ENCODE results near the gene FFAR2. TPM values are rescaled to one million over a fixed set of nuclear protein-coding genes. Genes with fewer than 3 reads are reported as not detected.
A peak's percentile ranks its signal among the peaks of the same experiment; 100 is the strongest.

The FFAR2 gene
- total RNA-seq, 5 donors from 2014 or later (not counting 1 experiment from before 2014, with no cell fraction given): not detected

DNA sequence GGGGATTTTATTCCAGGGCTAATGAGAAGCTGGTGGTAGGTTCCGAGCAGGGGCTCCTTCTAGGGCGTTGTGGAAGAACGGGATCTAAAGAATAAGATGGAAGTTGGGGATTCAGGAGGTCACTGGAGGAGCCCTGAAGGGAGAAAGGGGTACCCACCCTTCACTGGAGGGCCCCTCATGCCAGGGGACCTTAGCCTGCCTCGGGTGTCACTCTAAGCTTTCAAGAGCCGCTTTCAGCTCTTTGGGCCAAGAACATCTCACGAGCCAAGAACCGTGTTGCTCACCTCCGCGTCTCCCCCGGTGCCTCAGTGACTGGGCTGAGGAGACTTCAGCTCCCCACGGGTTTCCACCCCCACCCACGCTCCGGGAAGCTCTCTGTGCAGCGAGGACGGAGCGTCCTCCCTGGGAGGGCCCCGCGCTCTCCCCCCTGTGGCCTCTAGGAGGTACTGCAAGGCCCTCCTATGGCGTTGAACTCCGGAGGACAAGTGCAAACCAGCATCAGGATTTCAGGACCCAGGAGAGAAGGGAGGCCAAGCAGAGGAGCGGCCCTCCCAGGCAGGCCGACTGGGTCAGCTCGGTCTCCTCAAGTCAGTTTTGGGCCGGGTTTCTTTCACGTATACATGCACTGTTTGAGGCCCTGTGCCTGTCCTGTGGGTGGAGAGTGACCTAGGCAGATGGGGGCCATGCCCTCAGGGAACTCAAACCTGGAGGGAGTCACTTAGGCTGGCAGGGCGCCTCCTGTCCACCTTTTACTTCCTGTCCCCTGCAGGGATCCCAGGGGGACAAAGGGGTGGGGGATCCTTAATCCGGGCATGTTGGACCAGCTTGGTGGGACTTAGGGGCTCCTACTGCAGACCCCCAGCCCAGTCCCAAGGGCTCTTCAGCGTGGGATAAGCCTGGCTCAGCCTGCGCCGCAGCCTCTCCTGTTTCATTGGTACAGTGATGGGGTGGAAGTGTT, 47.3 kb downstream of the FFAR2 start:
- no peak overlapping the region for H3K27ac Mint-ChIP-seq
- 15% methylated on average over 24 of the region's 30 CpGs for WGBS (ENCODE audit: insufficient coverage)

DNA sequence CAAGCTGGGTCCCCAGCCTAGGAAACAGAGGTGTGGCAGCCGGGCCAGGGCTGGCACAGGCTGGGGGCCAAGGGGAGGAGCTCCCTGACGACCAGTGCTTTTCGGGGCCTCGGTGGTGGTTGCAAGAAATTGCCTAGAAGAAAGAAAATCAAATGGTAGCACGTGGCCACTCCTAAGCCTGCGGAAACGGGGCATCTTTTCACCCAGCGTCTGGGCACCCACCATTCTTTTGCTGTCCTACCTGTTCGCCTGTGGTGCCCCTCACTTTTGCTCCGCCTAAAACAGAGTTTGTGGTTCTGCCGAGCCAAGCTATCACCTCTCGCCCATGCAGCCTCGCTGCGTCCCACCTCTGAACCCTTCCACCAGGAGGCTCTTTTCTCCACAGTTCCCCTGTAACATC, 49.3 kb downstream of the FFAR2 start:
- no peak overlapping the region for H3K4me3 ChIP-seq (ENCODE audit: control insufficient read depth in 1 of 2, extremely low read depth in 1 of 2, low read length in 1 of 2)
- ChIA-PET POLR2A (no interaction called here), CTCF (interaction anchor here in 1 of 2 donors (1.0 kb wide), 1 partner anchor 28 kb away, joined by 3 read pairs; no protein-coding TSS in a partner anchor)
- peaks cover 0 to 8% of the 10 kb centered on the region in 2 experiments for H3K4me1 ChIP-seq (ENCODE audit: control insufficient read depth in 1 of 2, extremely low read depth in 1 of 2, insufficient read depth in 2 of 2, low read length in 2 of 2)
- no peak for ATAC-seq (replicated peaks in 1 of 4)
- Mint-ChIP-seq H3K27ac (no peak overlapping the region), H3K4me1 (peaks cover 0 to 11% (median 2%) of the 10 kb centered on the region in 3 donors), H3K36me3 (no peaks in the 10 kb centered on the region), H3K4me3 (no peak overlapping the region), H3K27me3 (peaks cover 4 to 17% of the 10 kb centered on the region in 2 donors), H3K9me3 (no peaks in the 10 kb centered on the region)
- no peak for DNase-seq
- H3K36me3 ChIP-seq (ENCODE audit: control insufficient read depth in 2 of 2, extremely low read depth in 1 of 2, insufficient read depth in 1 of 2, low read length in 1 of 2): no peaks in the 10 kb centered on the region
- H3K27ac ChIP-seq (ENCODE audit: low read length): no peak overlapping the region
- peaks cover 0 to 32% of the 10 kb centered on the region in 2 experiments for H3K27me3 ChIP-seq (replicated peaks in 1 of 2; ENCODE audit: control insufficient read depth in 2 of 2, extremely low read depth in 1 of 2, insufficient read depth in 2 of 2, low read length in 1 of 2)
- no peaks in the 10 kb centered on the region for H3K9me3 ChIP-seq
- 83% methylated on average over 14 of the region's 14 CpGs for WGBS (ENCODE audit: insufficient coverage)

More for the DNA sequence above, 47.3 kb downstream of the FFAR2 start:
- Mint-ChIP-seq H3K4me3 (no peak overlapping the region), H3K36me3 (no peaks in the 10 kb centered on the region), H3K4me1 (peaks cover 0 to 7% (median 2%) of the 10 kb centered on the region in 3 donors), H3K27me3 (peaks cover 3 to 18% of the 10 kb centered on the region in 2 donors), H3K9me3 (no peaks in the 10 kb centered on the region)
- Histone ChIP-seq H3K4me1 (ENCODE audit: control insufficient read depth in 1 of 2, extremely low read depth in 1 of 2, insufficient read depth in 2 of 2, low read length in 2 of 2) (peaks cover 0 to 8% of the 10 kb centered on the region in 2 experiments), H3K36me3 (ENCODE audit: control insufficient read depth in 2 of 2, extremely low read depth in 1 of 2, insufficient read depth in 1 of 2, low read length in 1 of 2) (no peaks in the 10 kb centered on the region), H3K27ac (ENCODE audit: low read length) (no peak overlapping the region), H3K4me3 (ENCODE audit: control insufficient read depth in 1 of 2, extremely low read depth in 1 of 2, low read length in 1 of 2) (peak overlapping the region in 1 of 2 donors; percentile 35), H3K9me3 (no peaks in the 10 kb centered on the region), H3K27me3 (replicated peaks in 1 of 2; ENCODE audit: control insufficient read depth in 2 of 2, extremely low read depth in 1 of 2, insufficient read depth in 2 of 2, low read length in 1 of 2) (peaks cover 0 to 30% of the 10 kb centered on the region in 2 experiments)
- DNase-seq (peak; percentile 24 to 76 (median 54)), ATAC-seq (replicated peaks in 1 of 4) (peak; percentile 91 to 95 (median 94))
- CTCF ChIA-PET: interaction anchor here (0.5 to 1.6 kb wide), 13 partner anchors 9 to 1860 kb away, joined by 3 to 13 read pairs (median 3); no protein-coding TSS in a partner anchor
- POLR2A ChIA-PET: no interaction called here

DNA sequence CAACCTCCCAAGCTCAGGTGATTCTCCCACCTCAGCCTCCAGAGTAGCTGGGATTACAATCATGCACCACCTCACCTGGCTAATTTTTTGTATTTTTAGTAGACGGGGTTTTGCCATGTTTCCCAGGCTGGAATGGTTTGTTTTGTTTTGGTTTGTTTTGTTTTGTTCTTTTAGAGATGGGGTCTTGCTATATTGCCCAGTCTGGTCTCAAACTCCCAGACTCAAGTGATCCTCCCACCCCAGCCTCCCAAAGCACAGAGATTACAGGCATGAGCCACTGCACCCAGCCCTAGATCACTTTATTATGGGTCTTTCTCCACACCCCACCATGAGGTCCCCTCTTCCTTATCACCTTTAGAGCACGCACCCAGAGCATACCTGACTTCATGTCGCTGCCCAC, 50.2 kb downstream of the FFAR2 start:
- no peak for ATAC-seq (replicated peaks in 1 of 4)
- H3K9me3 Mint-ChIP-seq: no peaks in the 10 kb centered on the region
- peaks cover 4 to 13% of the 10 kb centered on the region in 2 donors for H3K27me3 Mint-ChIP-seq
- H3K4me1 Mint-ChIP-seq: peaks cover 0 to 11% (median 2%) of the 10 kb centered on the region in 3 donors
- WGBS (ENCODE audit: insufficient coverage): 95% methylated on average over 2 of the region's 3 CpGs
- Histone ChIP-seq H3K9me3 (no peaks in the 10 kb centered on the region), H3K4me3 (ENCODE audit: control insufficient read depth in 1 of 2, extremely low read depth in 1 of 2, low read length in 1 of 2) (no peak overlapping the region), H3K27ac (ENCODE audit: low read length) (no peak overlapping the region), H3K4me1 (ENCODE audit: control insufficient read depth in 1 of 2, extremely low read depth in 1 of 2, insufficient read depth in 2 of 2, low read length in 2 of 2) (peaks cover 0 to 8% of the 10 kb centered on the region in 2 experiments), H3K27me3 (replicated peaks in 1 of 2; ENCODE audit: control insufficient read depth in 2 of 2, extremely low read depth in 1 of 2, insufficient read depth in 2 of 2, low read length in 1 of 2) (peaks cover 0 to 34% of the 10 kb centered on the region in 2 experiments), H3K36me3 (ENCODE audit: control insufficient read depth in 2 of 2, extremely low read depth in 1 of 2, insufficient read depth in 1 of 2, low read length in 1 of 2) (no peaks in the 10 kb centered on the region)
- no peaks in the 10 kb centered on the region for H3K36me3 Mint-ChIP-seq
- no peak overlapping the region for H3K4me3 Mint-ChIP-seq
- POLR2A ChIA-PET: no interaction called here
- CTCF ChIA-PET: no interaction called here
- H3K27ac Mint-ChIP-seq: no peak overlapping the region
- no peak for DNase-seq

DNA sequence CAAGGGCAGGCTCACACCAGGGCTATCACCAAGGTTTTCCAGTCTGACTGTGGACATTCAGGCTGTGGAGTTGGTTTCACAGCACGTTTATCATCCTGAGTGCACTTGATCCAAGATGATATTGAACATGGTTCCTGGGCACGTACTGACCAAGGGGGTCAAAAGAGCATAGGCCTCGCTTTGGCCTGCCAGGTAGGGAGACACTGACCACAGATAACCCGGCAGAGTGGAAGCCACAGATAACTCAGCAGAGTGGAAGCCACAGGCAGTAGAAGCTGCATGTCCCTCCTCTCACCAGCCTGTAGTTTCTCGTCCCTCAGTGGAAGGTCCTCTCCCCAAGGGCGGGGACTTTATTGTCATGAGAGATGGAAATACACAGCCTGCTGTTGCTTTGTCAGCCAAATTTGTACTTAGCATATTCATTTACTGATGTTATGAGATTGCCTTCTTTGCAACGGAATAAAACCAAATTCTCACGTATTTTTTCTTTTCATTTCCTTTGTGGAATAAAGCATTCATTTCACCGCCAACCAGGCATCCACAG, 51.0 kb downstream of the FFAR2 start:
- peaks cover 0 to 33% of the 10 kb centered on the region in 2 experiments for H3K27me3 ChIP-seq (replicated peaks in 1 of 2; ENCODE audit: control insufficient read depth in 2 of 2, extremely low read depth in 1 of 2, insufficient read depth in 2 of 2, low read length in 1 of 2)
- no peaks in the 10 kb centered on the region for H3K36me3 ChIP-seq (ENCODE audit: control insufficient read depth in 2 of 2, extremely low read depth in 1 of 2, insufficient read depth in 1 of 2, low read length in 1 of 2)
- Mint-ChIP-seq H3K4me3 (no peak overlapping the region), H3K27me3 (peaks cover 6 to 12% of the 10 kb centered on the region in 2 donors), H3K4me1 (peaks cover 0 to 11% (median 2%) of the 10 kb centered on the region in 3 donors), H3K9me3 (no peaks in the 10 kb centered on the region), H3K36me3 (no peaks in the 10 kb centered on the region), H3K27ac (no peak overlapping the region)
- ATAC-seq (replicated peaks in 1 of 4) (no peak), DNase-seq (no peak)
- WGBS (ENCODE audit: insufficient coverage): 70% methylated on average over 6 of the region's 9 CpGs
- H3K4me3 ChIP-seq (ENCODE audit: control insufficient read depth in 1 of 2, extremely low read depth in 1 of 2, low read length in 1 of 2): no peak overlapping the region
- POLR2A ChIA-PET: no interaction called here
- H3K4me1 ChIP-seq (ENCODE audit: control insufficient read depth in 1 of 2, extremely low read depth in 1 of 2, insufficient read depth in 2 of 2, low read length in 2 of 2): peaks cover 0 to 8% of the 10 kb centered on the region in 2 experiments
- CTCF ChIA-PET: interaction anchor here in 1 of 2 donors (0.8 kb wide), 1 partner anchor 88 kb away, joined by 3 read pairs; no protein-coding TSS in a partner anchor
- H3K9me3 ChIP-seq: no peaks in the 10 kb centered on the region
- H3K27ac ChIP-seq (ENCODE audit: low read length): no peak overlapping the region

DNA sequence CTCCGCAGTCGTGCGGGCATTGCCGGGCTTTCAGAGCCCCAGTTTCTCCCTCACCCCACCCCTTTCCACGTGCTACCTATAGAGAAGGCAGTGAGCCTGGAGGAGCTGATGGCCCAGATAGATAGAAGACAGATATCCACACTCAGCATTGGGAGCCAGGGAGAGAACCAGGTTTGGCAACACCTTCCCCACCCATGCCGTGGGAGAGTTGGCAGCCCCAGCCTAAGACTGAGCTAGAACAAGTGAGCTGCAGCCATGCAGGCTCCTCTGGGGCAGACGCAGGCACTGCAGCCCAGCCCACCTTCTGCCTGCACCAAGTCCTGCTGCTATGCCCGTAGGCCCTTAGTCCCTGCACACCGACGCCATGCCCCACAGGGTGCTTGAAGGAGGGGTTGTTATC, 52.6 kb downstream of the FFAR2 start:
- H3K27me3 ChIP-seq (replicated peaks in 1 of 2; ENCODE audit: control insufficient read depth in 2 of 2, extremely low read depth in 1 of 2, insufficient read depth in 2 of 2, low read length in 1 of 2): peaks cover 0 to 24% of the 10 kb centered on the region in 2 experiments
- no peak overlapping the region for H3K27ac ChIP-seq (ENCODE audit: low read length)
- Mint-ChIP-seq H3K9me3 (no peaks in the 10 kb centered on the region), H3K36me3 (no peaks in the 10 kb centered on the region), H3K27ac (no peak overlapping the region), H3K4me1 (peaks cover 0 to 4% (median 0%) of the 10 kb centered on the region in 3 donors), H3K4me3 (no peak overlapping the region), H3K27me3 (peaks cover 13 to 17% of the 10 kb centered on the region in 2 donors)
- WGBS (ENCODE audit: insufficient coverage): 85% methylated on average over 4 of the region's 10 CpGs
- ChIA-PET POLR2A (no interaction called here), CTCF (no interaction called here)
- H3K4me1 ChIP-seq (ENCODE audit: control insufficient read depth in 1 of 2, extremely low read depth in 1 of 2, insufficient read depth in 2 of 2, low read length in 2 of 2): peaks cover 0 to under 1% of the 10 kb centered on the region in 2 experiments
- DNase-seq: no peak
- H3K4me3 ChIP-seq (ENCODE audit: control insufficient read depth in 1 of 2, extremely low read depth in 1 of 2, low read length in 1 of 2): no peak overlapping the region
- no peaks in the 10 kb centered on the region for H3K9me3 ChIP-seq
- ATAC-seq (replicated peaks in 1 of 4): no peak
- H3K36me3 ChIP-seq (ENCODE audit: control insufficient read depth in 2 of 2, extremely low read depth in 1 of 2, insufficient read depth in 1 of 2, low read length in 1 of 2): no peaks in the 10 kb centered on the region
